ENCODE results near the gene SERGEF. TPM values are rescaled to one million over a fixed set of nuclear protein-coding genes. Genes with fewer than 3 reads are reported as not detected.

The SERGEF gene
- total and polyA plus RNA-seq, 7 experiments from 2014 or later: 35.0 to 93.5 (median 53.7) TPM

DNA sequence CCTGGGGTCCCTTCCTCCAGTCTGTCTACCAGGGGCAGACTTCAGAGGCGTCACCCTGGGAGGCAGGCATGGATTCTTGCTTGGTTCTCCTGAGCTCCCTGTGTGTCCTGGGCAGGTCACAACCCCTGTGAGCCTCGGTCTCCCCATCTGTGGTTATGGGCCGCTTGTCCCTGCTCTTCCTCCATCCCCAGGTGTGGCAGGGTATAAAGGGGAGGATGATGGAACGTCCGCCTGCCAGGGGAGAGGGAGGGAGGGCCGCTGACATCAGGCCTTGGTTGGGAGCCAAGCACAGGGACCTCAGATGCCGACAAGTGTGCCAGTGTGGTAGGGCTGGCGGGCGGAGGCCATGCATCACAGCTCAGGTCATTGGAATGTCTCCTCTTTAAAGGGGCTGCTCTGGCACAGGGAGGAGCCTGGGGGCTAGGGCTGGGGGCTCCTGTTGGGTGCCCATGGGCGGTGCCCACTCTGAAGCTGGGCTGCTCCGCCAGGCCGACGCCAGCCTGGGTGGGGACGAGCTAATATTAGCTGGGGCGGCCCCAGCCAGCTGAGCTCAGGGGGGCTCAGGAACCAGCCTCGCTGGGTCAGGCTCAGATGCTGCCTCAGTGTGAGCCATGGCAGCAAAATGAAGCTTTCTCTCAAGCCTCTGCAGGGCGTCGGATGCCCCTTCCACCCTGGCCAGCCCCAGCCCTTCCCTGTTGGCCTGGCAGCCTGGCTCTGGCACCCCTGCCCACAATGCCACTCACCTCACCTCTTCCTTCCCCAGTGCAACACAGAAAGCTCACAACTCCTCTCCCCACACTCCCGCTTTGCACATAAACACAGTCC lies 265.5 kb downstream of the SERGEF start:
- no peaks in the 10 kb centered on the region for H3K36me3 Mint-ChIP-seq
- ATAC-seq: no peak

DNA sequence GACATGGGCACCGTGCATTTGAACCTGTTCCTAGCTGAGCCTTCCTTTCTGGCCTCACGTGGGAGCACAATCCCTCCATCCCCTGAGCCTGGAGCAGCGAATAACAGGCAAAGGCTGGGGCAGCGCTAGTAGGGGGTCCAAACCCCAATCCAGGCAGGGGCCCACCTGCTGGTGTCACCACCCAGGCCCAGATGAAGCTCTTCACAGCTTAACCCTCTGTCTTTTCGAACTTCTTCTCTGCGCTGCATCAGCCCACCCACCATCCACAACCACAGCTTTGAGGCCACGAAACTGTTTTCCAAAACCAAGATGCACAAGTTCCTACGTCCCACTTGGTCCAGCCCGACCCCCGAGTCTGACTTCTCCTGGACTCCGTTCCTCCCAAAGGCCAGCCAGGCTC lies 266.8 kb downstream of the SERGEF start:
- Mint-ChIP-seq H3K9me3 (peaks cover 0 to 2% (median 0%) of the 10 kb centered on the region in 11 donors), H3K36me3 (no peaks in the 10 kb centered on the region), H3K4me3 (no peak overlapping the region), H3K27me3 (peaks cover 0 to 30% (median 15%) of the 10 kb centered on the region in 5 donors), H3K27ac (no peak overlapping the region), H3K4me1 (peaks cover 0 to 3% (median 0%) of the 10 kb centered on the region in 7 donors)
- no peaks in the 10 kb centered on the region for H3K4me1 ChIP-seq (ENCODE audit: control insufficient read depth in 2 of 2, insufficient read depth in 2 of 2, low read length in 2 of 2)
- ATAC-seq (no peak), DNase-seq (no peak)
- ChIA-PET CTCF (no interaction called here), POLR2A (no interaction called here)
- intact Hi-C loops (cut with micrococcal nuclease): no loop called here
- H3K27me3 ChIP-seq (ENCODE audit: control insufficient read depth in 2 of 2, insufficient read depth in 2 of 2, low read length in 2 of 2): no peaks in the 10 kb centered on the region
- no peaks in the 10 kb centered on the region for H3K36me3 ChIP-seq (ENCODE audit: control insufficient read depth in 2 of 3, insufficient read depth in 3 of 3, low read length in 3 of 3)
- H3K4me3 ChIP-seq (ENCODE audit: low read length): no peak overlapping the region
- H3K27ac ChIP-seq (ENCODE audit: low read depth, low read length): no peak overlapping the region
- H3K9me3 ChIP-seq (ENCODE audit: control insufficient read depth in 2 of 3, low read length in 3 of 3): no peaks in the 10 kb centered on the region

More for the DNA sequence above, 265.5 kb downstream of the SERGEF start:
- Histone ChIP-seq H3K9me3 (ENCODE audit: control insufficient read depth in 2 of 3, low read length in 3 of 3) (no peaks in the 10 kb centered on the region), H3K27me3 (ENCODE audit: control insufficient read depth in 2 of 2, insufficient read depth in 2 of 2, low read length in 2 of 2) (no peaks in the 10 kb centered on the region), H3K4me1 (ENCODE audit: control insufficient read depth in 2 of 2, insufficient read depth in 2 of 2, low read length in 2 of 2) (no peaks in the 10 kb centered on the region), H3K36me3 (ENCODE audit: control insufficient read depth in 2 of 3, insufficient read depth in 3 of 3, low read length in 3 of 3) (no peaks in the 10 kb centered on the region), H3K27ac (ENCODE audit: low read depth, low read length) (no peak overlapping the region), H3K4me3 (ENCODE audit: low read length) (no peak overlapping the region)
- intact Hi-C loops (cut with micrococcal nuclease): no loop called here
- H3K4me3 Mint-ChIP-seq: no peak overlapping the region
- peaks cover 0 to 5% (median 0%) of the 10 kb centered on the region in 7 donors for H3K4me1 Mint-ChIP-seq
- ChIA-PET POLR2A (no interaction called here), CTCF (no interaction called here)
- H3K27me3 Mint-ChIP-seq: peaks cover 0 to 25% (median 12%) of the 10 kb centered on the region in 5 donors
- no peak overlapping the region for H3K27ac Mint-ChIP-seq
- DNase-seq: no peak
- H3K9me3 Mint-ChIP-seq: no peaks in the 10 kb centered on the region

DNA sequence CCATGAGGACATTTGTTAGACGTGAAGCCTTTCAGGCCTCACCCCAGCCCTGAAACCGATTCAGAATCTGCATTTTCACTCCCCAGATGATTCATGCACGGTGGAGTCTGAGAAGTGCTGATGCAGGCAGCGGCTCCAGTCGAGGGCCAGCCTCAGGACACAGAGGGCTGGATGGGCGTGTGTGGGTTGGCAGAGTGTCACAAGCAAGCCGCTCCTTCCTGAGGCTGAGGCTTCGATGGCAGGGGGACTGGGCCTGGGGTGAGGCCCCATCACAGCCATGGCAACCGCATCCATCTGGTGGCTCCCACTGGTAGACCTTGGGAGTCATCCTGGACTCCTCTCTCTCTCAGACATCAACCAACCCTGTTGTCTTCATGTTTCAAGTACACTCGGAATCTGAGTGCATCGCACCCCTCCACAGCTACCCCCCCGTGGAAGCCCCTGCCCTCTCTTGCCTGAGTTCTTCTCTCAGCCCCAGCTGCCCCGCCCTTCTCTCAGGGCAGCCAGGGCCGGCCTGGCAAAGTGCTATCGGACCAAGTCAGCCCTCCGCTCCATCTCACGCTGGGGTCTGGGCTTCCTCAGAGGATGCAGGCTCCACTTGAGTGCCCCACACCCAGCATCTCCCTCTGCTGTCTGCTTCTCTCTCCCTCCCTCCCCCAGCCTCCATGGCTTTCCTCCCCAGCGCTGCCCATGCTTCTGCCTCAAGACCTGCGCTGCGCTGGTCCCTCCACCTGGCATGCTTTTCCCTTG lies 267.6 kb downstream of the SERGEF start:
- Histone ChIP-seq H3K27ac (ENCODE audit: low read depth, low read length) (no peak overlapping the region), H3K9me3 (ENCODE audit: control insufficient read depth in 2 of 3, low read length in 3 of 3) (no peaks in the 10 kb centered on the region), H3K27me3 (ENCODE audit: control insufficient read depth in 2 of 2, insufficient read depth in 2 of 2, low read length in 2 of 2) (no peaks in the 10 kb centered on the region), H3K4me3 (ENCODE audit: low read length) (no peak overlapping the region), H3K4me1 (ENCODE audit: control insufficient read depth in 2 of 2, insufficient read depth in 2 of 2, low read length in 2 of 2) (no peaks in the 10 kb centered on the region), H3K36me3 (ENCODE audit: control insufficient read depth in 2 of 3, insufficient read depth in 3 of 3, low read length in 3 of 3) (no peaks in the 10 kb centered on the region)
- DNase-seq: no peak
- H3K36me3 Mint-ChIP-seq: no peaks in the 10 kb centered on the region
- peaks cover 0 to 2% (median 0%) of the 10 kb centered on the region in 11 donors for H3K9me3 Mint-ChIP-seq
- CTCF ChIA-PET: no interaction called here
- ATAC-seq: no peak
- peaks cover 0 to 2% (median 0%) of the 10 kb centered on the region in 7 donors for H3K4me1 Mint-ChIP-seq
- intact Hi-C loops (cut with micrococcal nuclease): no loop called here
- POLR2A ChIA-PET: no interaction called here
- H3K4me3 Mint-ChIP-seq: no peak overlapping the region
- H3K27ac Mint-ChIP-seq: no peak overlapping the region
- H3K27me3 Mint-ChIP-seq: peaks cover 6 to 30% (median 13%) of the 10 kb centered on the region in 5 donors

DNA sequence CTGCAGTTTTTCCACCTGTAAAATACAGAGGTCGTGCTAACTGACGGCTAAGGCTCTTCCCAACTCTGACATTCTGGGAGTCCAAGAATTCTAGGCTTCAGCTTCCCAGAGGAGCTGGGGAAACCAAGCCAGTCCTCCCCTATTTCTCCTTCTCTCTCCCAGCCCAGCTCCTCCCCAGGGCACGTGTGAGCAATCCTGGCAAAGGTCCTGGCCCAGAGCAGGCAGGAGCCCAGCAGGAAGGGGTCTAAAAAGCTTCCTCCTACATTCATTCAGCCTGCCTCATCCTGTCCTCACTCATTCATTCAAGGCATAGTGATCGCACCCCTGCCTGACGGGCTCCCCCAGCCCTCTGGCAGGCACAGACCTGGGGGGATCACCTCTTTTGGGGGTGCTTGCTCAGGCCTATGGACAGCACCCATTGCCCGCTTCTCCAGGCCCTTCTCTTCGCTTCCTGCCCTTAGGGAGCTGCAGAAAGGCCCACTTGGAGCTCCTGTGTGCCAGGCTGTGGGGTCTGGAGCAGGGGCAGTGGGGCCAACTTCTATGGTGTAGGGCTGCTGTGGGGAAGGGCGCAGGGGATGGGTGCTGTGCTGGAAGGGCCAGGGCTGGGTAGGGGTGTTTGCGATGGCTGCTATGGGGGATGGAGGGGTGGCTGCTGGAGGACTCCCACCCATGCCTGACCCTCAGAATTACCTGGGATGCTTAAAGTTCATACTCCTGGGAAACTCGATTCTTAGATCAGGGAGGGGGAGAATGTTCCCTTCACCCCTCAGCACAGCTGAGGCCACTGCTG lies 268.5 kb downstream of the SERGEF start:
- Histone ChIP-seq H3K9me3 (ENCODE audit: control insufficient read depth in 2 of 3, low read length in 3 of 3) (no peaks in the 10 kb centered on the region), H3K4me1 (ENCODE audit: control insufficient read depth in 2 of 2, insufficient read depth in 2 of 2, low read length in 2 of 2) (no peaks in the 10 kb centered on the region), H3K4me3 (ENCODE audit: low read length) (no peak overlapping the region), H3K27me3 (ENCODE audit: control insufficient read depth in 2 of 2, insufficient read depth in 2 of 2, low read length in 2 of 2) (no peaks in the 10 kb centered on the region), H3K27ac (ENCODE audit: low read depth, low read length) (no peak overlapping the region), H3K36me3 (ENCODE audit: control insufficient read depth in 2 of 3, insufficient read depth in 3 of 3, low read length in 3 of 3) (no peaks in the 10 kb centered on the region)
- intact Hi-C loops (cut with micrococcal nuclease): no loop called here
- H3K36me3 Mint-ChIP-seq: no peaks in the 10 kb centered on the region
- H3K9me3 Mint-ChIP-seq: peaks cover 0 to 2% (median 0%) of the 10 kb centered on the region in 11 donors
- DNase-seq: no peak
- peaks cover 0 to 2% (median 0%) of the 10 kb centered on the region in 7 donors for H3K4me1 Mint-ChIP-seq
- peaks cover 7 to 33% (median 13%) of the 10 kb centered on the region in 5 donors for H3K27me3 Mint-ChIP-seq
- ChIA-PET CTCF (no interaction called here), POLR2A (no interaction called here)
- H3K4me3 Mint-ChIP-seq: no peak overlapping the region
- no peak overlapping the region for H3K27ac Mint-ChIP-seq
- ATAC-seq: no peak

DNA sequence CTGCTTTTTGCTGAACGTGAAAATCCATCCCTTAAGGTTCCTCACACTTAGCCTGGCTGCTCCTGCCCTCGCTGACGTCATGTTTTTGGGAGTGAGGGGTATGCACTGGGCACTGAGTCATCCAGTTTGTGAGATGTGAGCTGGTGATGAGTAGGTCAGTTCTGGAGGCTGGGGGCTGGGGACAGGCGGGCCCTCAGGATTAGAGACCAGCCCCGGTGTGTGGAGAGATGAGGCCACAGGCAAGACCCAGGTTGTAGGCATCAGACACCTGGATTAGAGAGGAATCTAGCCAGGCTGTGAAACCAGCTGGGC lies 269.1 kb downstream of the SERGEF start:
- POLR2A ChIA-PET: no interaction called here
- H3K27ac Mint-ChIP-seq: no peak overlapping the region
- CTCF ChIA-PET: no interaction called here
- intact Hi-C loops (cut with micrococcal nuclease): no loop called here
- Histone ChIP-seq H3K27ac (ENCODE audit: low read depth, low read length) (no peak overlapping the region), H3K9me3 (ENCODE audit: control insufficient read depth in 2 of 3, low read length in 3 of 3) (no peaks in the 10 kb centered on the region), H3K4me1 (ENCODE audit: control insufficient read depth in 2 of 2, insufficient read depth in 2 of 2, low read length in 2 of 2) (no peaks in the 10 kb centered on the region), H3K36me3 (ENCODE audit: control insufficient read depth in 2 of 3, insufficient read depth in 3 of 3, low read length in 3 of 3) (no peaks in the 10 kb centered on the region), H3K4me3 (ENCODE audit: low read length) (no peak overlapping the region), H3K27me3 (ENCODE audit: control insufficient read depth in 2 of 2, insufficient read depth in 2 of 2, low read length in 2 of 2) (no peaks in the 10 kb centered on the region)
- H3K27me3 Mint-ChIP-seq: peaks cover 7 to 33% (median 13%) of the 10 kb centered on the region in 5 donors
- DNase-seq (no peak), ATAC-seq (no peak)
- peaks cover 0 to 2% (median 0%) of the 10 kb centered on the region in 7 donors for H3K4me1 Mint-ChIP-seq
- peaks cover 0 to 2% (median 0%) of the 10 kb centered on the region in 11 donors for H3K9me3 Mint-ChIP-seq
- H3K4me3 Mint-ChIP-seq: no peak overlapping the region
- no peaks in the 10 kb centered on the region for H3K36me3 Mint-ChIP-seq

DNA sequence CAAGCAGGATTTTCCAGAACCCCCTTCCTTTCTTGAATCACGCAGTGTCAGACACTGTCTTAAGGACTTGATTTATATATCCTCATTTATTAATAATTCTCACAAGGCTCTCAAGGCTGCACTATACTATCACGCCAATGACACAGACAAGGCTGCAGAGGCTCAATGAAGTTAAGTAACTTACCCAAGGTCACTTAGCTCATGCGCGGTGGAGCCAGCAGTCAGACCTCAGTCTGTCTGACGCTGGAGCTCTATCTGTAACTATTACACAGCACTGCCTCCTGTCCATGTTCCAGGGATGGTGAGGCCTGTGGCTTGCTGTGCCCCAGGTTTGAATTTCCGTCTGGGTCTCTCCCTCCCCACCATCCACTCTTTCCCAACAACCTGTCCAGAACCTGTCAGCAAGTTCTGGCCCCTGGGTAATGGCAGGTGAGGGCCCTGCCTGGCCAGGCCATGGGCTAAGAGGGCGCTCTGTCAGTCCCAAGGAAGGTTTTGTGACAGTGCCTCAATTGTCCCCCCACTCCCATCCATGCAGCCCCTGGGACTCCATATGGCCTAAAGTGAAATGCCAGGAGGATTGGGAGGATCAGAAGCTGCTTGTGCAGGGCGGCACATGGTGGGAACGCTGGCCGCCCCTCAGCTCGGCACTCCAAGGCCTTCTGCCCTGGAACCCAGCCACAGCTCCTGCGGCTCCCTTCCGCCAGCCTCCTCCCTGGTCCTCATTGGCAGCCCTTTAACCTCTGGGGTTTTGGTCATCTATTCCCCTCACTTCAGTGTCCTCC lies 269.6 kb downstream of the SERGEF start:
- no peak overlapping the region for H3K27ac Mint-ChIP-seq
- no peaks in the 10 kb centered on the region for H3K36me3 Mint-ChIP-seq
- Histone ChIP-seq H3K4me3 (ENCODE audit: low read length) (no peak overlapping the region), H3K4me1 (ENCODE audit: control insufficient read depth in 2 of 2, insufficient read depth in 2 of 2, low read length in 2 of 2) (no peaks in the 10 kb centered on the region), H3K27me3 (ENCODE audit: control insufficient read depth in 2 of 2, insufficient read depth in 2 of 2, low read length in 2 of 2) (peaks cover 0 to 2% of the 10 kb centered on the region in 2 donors), H3K9me3 (ENCODE audit: control insufficient read depth in 2 of 3, low read length in 3 of 3) (no peaks in the 10 kb centered on the region), H3K27ac (ENCODE audit: low read depth, low read length) (no peak overlapping the region), H3K36me3 (ENCODE audit: control insufficient read depth in 2 of 3, insufficient read depth in 3 of 3, low read length in 3 of 3) (no peaks in the 10 kb centered on the region)
- H3K9me3 Mint-ChIP-seq: peaks cover 0 to 2% (median 0%) of the 10 kb centered on the region in 11 donors
- POLR2A ChIA-PET: no interaction called here
- intact Hi-C loops (cut with micrococcal nuclease): no loop called here
- ATAC-seq: no peak
- peaks cover 10 to 35% (median 13%) of the 10 kb centered on the region in 5 donors for H3K27me3 Mint-ChIP-seq
- peaks cover 0 to 2% (median 0%) of the 10 kb centered on the region in 7 donors for H3K4me1 Mint-ChIP-seq
- CTCF ChIA-PET: no interaction called here
- DNase-seq: no peak
- H3K4me3 Mint-ChIP-seq: no peak overlapping the region
